HG03280 (cell line): ENCODE measurements around the gene ABR.
A peak's percentile ranks its signal among the peaks of the same experiment; 100 is the strongest.
"Not testable (repeated sequence)": the region's sequence is repeated elsewhere in the genome, so short reads cannot be mapped to it uniquely, and the experiment has no call there.

ENCODE experiments used
- ATAC-seq: cut with Tn5 transposase; IDR thresholded peaks from one replicate; pipeline ENCODE4 v1.9.1; 2021; ENCODE audit warnings: mild to moderate bottlenecking, moderate library complexity; ENCODE audit not compliant: unreplicated experiment

ABR gene

DNA sequence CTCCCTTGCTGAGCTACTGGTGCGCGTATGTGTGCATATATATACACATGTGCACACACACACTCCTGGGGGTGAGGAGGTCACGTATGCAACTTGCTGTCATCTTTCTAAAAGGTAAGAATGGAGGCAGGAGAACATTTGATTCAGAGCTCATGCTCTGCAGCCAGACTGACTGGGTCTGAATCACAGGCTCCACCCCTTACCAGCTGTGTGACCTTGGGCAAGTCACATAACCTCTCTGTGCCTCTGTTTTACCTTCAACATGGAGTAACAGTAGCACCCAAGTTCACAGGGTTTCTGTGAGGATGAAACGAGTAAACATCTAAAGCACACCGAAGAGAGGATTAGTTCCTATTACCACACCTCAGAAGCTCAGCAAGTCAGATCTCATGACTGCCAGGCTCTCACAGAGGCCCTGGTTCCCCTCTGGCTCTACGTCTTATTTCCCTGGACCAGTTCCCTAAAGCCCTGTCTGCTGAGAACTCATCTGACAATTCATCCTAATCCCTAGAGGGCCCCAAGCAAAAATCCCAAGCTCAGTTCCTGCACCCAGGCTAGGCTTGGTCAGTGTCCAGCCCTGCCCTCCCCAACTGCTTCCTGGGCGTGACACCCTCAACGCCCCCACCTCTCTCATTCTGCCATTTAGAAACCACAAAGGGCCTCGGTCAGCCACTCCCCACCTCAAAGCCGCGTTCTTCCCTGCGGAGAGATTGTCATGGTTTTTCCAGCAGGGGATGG lies 28.7 kb downstream of the ABR start:
- no peak for ATAC-seq

DNA sequence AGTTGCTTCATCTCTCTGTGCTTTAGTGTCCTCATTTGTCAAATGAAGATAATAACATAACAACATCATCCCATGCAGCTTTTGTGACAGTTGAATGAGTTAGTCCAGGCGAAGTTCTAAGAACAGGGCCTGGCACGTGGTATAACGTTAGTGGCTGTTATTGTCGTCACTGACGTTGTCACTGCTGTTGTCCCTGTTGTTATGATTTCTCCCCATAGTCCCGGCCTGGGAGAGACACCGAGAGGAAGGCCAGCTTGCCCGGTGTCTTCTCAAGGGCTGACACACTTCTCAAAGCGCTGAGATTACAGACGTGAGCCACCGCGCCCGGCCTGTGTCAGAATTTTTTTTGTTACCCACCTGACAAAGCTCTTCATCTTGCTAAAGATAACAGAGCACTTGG lies 29.9 kb downstream of the ABR start:
- no peak for ATAC-seq

DNA sequence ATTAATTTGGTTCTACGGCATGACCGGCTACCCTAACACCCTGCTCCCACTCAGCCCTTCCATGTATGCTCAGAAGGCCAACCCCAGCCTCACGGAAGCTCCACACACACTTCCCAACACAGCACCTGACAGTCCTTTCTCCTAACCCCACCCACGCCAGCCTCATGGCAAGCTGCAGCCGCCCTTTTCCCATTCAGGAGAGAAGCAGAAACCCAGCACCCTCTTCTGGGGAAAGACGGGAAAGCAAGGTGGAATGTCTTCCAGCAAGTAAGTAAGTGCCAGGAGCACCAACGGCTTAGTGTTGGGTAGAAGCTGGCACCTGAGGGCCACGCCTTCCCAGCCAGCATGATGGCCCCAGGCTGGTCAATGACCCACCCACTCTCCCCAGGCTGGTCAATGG lies 32.1 kb downstream of the ABR start:
- ATAC-seq, result no peak

DNA sequence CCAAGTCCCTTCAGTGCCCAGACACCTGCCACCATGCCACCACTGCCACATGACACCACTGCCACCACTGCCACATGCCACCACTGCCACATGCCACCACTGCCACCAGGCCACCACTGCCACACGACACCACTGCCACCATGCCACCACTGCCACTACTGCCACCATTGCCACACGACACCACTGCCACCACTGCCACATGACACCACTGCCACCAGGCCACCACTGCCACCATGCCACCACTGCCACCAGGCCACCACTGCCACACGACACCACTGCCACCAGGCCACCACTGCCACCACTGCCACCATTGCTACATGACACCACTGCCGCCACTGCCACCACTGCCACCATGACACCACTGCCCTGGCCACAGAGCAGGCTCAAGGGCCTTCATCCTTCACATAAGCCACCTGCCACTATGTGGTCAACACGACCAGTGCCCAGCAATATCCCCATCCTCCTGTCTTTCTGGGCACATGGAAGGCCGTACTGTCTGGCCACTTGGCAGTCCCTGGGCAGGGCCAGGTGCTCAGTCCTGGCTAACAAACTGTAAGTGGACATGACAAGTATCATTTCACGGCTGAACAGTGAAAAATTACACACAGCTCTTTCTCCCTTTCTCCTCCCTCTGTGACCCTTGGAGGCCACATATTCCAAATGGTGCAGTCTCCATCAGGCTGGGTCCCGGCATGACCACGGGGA lies 33.1 kb downstream of the ABR start:
- ATAC-seq, result no peak

DNA sequence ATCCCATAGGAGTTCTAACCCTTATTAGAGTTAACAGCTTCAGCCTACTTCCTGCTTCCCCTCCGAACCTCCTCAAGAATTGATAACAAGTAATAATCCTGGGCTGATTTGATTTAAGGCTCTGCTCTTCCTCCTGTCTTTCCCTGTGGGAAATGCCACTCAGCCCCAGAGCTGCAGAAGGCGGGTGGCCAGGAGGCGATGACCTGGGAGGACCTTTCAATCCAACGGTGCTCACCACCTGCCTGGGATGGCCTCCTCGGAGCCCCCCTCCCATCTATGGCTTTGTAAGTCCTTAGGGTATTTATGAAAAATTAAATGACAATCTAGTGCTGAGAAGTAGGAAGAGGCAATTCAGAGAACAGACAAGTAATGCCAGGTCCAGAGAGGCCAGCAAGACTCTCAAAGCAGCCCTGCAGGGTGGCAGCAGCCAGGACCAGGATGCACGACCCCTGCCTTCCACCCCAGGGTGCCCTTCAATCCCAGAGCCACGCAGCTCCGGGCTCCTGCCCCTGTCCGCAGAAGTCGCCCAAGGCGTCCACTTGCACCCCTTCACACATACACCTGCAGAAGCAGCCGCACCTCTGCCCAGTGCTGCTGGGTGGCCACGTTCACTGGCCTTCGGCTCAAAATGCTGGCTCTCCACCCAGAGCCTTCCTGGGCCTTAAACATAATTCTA lies 34.3 kb downstream of the ABR start:
- no peak for ATAC-seq

DNA sequence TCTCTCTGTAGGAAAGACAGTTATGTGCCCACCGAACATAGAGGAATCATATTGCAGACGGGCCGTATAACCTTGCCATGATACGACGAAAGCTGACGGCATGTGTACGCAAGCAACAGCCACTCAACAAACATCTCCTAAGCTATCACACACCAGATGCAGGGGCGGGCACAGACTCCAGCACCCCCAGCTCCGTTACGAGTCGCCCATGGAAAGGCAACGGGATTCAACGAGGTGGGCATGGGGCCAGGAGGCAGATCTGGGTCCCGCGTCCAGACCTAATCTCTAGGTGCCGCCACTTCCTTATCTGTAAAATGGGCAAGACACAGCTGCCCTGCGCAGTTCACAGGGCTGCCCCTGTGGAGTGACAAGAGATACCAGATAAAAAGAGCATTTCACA lies 35.6 kb downstream of the ABR start:
- ATAC-seq, result no peak

DNA sequence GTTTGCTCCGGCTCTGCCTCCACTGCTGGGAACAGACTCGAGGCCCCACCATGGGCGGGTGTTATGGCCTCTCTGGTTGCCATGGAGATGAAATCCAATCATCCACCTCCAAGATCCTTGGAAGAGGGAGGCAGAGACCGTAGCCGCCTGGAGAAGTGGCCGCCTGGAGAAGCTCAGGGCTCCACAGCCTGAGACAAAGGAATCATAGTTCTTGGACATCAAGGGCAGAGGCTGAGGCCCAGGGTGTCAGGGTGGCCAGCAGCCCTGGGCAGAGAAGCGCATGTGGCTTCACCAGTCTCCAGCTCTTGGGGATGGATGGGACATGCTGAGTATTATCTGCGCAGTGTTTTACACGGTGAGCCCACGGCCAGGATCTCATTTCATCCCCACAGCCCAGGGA lies 36.2 kb downstream of the ABR start:
- ATAC-seq, result no peak

DNA sequence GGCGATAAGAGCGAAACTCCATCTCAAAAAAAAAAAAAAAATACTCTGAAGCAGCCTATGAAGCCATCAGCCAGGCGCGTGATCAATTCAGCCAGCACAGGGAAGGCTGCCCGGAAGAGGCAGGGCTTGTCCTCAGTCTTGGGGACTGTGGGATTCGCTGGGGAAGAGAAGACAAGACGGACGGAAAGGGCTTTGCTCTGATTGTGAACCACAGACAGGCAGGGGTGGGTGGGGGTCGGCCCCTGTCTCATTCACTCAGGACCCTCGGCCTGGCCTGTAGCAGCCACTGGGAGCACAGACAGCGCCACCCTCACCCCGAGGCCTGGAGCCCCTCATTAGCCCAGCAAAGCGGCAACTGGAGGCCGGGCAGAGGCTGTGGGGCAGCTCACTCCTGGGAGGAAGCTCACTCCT lies 37.2 kb downstream of the ABR start:
- no peak for ATAC-seq

DNA sequence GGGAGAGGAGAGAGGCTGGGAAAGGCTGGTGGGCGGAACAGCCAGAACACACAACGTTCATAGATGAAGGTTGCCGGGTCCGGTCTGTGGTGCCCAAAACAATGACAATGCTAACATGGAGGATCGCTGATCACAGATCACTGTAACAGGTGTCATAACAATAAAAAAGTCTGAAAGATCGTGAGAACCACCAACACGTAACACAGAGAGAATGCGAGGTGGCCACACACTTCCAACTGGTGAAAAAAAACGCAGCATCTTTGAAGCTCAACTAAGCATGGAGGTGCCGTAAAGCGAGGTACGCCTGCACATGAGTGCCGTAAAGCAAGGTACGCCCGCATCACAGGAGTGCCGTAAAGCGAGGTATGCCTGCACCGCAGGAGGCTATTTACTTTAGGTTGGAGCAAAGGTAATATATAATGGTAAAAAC lies 42.3 kb downstream of the ABR start:
- no peak for ATAC-seq

DNA sequence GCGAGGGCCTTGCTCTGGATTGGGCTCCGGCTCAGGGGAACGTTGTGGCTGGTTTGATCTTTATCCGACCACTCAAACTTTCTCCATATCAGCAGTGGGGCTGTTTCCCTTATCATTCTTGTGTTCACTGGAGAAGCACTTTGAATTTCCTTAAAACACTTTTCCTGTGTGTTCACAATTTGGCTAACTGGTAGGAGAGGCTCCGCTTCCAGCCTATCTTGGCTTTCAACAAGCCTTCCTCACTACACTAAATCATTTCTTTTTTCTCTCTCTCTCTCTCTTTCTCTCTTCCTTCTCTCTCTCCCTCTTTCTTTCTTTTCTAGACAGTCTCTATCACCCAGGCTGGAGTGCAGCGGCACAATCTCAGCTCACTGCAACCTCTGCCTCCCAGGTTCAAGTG lies 43.0 kb downstream of the ABR start:
- no peak for ATAC-seq

DNA sequence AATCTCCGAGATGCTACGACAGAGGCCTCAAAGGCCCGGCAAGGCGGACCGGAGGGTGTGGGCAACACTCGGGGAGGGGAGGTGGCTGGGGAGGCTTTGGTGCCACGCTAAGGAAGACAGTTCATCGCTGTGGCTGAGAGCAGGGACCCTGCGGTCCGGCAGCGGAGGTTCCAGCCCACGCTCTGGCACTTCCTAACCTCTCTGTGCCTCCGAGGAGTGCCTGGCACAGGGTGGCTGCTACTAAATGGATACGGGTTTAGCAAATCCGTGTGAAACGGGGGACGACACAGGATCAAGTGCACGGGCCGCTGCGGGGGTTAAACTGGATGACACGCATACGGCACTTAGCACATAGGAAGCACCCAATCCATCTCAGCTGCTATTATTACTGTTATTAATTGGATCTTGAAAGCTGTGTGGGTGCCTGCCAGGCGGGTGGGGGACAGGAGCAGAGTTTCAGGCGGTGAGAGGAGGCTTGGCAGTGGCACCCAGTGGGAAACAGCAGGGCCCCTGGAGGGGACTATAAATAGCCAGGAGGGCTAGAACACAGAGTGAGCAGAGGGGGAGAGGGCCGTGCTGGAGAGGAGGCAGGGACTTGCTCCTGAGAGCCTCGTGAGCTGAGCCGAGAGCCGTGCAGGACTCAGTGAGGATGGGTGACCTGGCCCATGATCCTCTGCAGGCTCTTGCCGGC lies 45.0 kb downstream of the ABR start:
- ATAC-seq, result no peak

DNA sequence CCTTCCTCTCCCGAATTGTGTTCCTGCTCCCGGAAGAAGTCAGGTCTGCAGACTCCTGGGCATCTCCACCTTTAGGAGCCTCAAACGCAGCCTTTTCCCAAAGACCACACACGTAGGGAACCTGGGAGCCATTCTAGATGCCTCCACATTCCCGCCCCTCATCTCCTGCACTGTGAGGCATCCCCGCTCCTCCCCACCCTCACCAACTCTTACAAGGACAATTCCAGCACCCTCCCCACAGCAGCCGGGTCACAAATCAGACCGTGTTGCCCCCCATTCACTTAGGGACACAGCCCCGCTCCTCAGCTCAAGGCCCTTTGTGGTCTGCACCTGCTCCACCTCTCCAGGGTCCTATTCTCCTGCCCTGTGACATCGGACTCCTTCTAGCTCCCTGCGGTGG lies 49.6 kb downstream of the ABR start:
- no peak for ATAC-seq

DNA sequence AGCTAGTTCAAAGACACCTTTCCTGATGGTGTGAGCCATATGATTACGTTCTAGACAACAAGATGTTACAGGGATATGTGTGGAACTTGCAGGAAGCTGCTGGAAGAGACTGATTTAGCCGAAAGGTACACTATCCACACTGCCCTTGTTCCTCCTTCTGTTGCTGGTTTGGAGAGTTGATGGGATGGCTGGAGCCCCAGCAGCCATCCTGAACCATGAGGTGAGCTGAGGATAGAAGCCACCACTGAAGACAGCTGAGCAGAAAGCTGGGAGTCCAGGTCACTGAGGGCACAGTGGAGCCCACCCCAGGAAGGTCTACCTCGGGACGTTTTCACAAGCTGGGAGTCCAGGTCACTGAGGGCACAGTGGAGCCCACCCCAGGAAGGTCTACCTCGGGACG lies 51.3 kb downstream of the ABR start:
- not testable (repeated sequence) for ATAC-seq

DNA sequence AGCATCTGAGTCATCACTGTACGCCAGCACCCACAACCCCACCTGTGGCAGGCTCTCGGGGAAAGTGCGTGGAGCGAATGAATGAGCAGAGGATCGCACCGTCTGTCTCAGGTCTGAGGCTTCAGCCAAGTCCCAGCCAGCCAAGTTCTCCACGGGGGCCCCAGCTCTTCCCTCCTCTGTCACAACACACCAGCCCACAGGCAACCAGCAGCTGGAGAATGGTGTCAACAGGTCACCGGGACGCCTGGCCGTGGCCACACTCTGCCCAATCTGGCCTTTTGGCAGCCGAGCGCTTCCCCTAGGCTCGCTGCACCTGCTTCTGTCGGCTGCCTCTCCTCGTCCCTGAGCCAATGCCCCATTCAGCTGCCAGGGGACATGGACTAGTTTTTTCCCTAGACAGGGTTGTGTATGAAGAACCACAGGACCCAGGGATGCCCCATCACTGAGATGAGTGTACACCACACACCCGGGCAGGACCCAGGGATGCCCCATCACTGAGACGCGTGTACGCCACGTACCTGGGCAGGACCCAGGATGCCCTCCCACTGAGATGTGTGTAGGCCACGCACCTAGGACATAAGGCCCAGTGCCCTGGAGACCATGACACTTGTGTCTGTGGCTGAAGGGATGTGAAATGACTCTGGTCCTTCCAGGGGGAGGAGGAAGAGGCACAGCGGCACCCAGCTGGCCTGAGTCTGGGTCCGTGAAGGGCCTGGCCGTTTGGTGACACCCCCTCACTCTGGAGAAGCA lies 52.8 kb downstream of the ABR start:
- ATAC-seq, result no peak

DNA sequence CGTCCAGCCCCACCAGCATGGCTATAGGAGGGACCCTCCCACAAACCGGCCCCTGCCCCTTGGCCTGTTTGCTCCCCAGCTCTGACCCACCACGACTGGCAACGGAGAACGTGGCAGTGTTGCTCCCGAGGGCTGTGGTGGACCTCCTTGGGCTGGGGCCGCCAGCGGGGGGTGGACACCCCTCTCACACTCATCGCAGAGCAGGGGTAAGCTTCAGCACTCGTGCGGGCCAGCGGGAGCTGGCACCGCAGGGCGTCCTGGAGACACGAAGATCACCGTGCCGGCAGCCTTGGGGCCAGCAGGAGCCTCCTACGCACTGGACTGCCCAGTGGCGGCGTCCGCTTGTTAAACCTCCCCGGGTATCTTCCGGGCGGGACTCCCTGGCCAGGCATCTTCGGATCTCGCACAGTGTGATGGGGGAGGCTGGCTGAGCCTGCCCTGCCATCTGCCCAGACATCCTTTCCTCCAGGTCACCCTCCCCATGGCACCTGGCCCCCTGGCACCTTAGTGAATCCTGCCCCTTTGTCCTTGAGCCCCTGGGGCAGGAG lies 53.5 kb downstream of the ABR start:
- ATAC-seq, result no peak

DNA sequence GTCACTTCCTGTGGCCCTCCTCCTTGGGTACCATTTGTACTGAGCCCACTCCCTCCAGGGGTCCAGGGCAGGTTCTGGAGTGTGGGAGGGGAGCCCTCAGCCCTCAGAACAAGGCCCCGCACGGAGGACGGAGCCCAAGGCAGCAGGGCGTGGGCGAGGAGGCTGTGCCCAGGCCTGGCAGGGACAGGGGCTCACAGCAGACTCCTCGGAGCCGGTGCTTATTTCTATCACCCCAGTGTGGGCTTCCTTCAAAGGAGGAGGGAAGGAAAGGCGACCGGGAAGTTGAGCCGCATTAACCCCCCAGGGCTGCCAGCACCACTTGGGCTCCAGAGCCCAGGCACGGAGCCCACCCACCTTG lies 54.0 kb downstream of the ABR start:
- ATAC-seq, result no peak

DNA sequence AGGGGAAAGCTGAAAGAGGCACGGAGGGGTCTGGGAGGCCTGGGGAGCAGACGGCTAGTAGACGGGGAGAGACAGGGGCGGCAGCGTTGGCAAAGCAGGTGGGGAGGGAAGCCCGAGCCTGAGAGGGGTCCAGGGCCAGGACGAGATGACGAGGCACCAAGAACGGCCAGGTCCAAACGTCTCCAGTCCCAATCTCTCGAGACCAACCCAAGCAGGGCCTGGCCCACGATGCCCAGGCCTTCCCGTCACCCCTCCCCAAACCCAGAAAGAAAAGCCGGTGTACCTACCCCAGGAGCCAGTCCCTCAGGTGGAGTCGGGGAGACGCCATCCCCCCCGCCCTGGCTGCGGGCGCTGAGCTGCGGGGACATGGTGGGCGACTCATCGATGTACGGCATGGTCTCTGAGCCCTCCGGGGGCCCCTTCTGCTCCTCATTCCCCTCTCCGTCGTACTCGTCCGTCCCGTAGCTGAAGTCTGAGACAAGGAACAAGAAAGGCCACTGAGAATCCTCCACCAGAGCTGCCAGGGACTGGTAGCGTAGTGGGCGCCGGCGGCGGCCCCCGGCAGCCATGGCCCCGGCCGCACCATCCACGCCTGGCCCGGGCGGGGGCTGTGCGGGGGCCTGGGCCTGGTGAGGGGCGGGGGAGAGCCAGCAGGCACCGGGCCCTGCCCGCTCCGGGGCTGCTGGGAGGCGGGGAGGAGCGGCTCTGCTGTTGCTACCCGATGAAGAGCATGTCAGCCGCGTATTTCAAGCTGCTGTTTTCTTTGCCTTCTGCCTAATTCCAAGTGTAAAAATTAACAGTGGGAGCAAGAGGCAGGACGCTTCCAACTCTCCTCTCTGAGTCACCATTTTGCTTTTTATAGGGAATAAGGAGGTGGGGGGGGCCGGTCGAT lies 54.6 kb downstream of the ABR start:
- ATAC-seq, result no peak

DNA sequence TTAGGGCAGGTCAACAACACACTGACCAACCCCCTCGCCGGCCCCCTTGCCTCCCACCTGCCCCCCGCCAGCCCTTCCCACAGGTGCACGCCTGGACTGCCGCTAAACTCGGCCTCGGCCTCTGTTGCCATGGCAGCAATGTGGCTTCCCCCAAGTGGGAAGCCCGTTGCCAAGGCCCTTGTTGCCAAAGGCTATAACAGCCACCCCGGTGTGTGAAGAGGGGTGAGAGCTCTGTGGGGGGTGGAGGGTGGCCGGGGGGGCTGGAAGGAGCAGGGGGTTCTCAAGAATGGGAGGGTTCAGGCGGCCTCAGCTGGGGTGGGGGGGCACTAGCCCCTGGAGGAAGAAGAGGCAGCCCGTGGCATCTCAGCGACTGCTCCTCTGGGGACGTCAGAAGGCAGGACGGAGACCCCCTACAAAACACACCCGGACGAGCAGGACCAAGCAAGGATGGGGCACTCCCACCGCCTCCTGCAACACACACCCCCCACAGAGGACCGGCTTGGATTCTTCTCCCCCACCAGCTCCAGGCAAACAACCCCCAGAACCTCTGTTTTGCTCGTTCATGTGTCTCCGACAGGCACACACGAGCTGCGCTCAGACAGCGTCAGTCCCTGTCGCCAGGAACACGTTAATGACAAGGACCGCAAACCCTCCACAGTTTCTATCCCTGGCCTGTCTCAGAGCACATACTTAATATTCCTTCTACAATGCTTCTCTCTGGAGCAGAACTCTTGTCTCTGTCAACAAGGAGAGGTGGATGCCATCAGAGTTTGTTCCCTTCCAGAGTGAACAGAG lies 55.7 kb downstream of the ABR start:
- ATAC-seq, result no peak

DNA sequence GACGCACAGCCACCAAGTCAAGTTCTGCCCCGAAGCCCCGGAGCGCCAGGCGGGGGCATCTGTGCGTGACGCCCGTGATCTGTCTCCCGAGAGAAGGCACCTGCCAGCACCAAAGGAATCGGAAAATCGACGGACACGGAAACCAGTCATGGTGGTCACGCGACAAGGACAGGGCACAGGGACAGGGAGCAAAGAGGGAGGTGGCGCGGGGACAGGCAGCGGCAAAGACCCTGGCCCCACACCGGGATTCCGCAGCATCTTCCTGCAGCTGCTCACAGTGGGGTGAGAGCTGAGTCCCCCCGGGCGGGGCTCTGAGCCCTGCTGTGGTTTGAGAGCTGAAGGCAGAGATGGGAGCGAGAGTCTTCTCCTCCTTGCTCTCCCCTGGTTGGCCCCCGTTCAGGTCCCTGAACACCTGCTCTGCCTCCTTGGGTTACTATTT lies 56.4 kb downstream of the ABR start:
- peak; percentile 22 for ATAC-seq
